A204.1 (cell line): ENCODE data around the gene CYP4F3.
"Not testable (repeated sequence)": the region's sequence is repeated elsewhere in the genome, so short reads cannot be mapped to it uniquely, and the experiment has no call there.

Experiments used
- FAIRE-seq: peaks from 2 replicates; lab custom pipeline; 2012; peaks lifted over from hg19 to GRCh38; lab: Jason Lieb, UNC

The CYP4F3 gene

DNA sequence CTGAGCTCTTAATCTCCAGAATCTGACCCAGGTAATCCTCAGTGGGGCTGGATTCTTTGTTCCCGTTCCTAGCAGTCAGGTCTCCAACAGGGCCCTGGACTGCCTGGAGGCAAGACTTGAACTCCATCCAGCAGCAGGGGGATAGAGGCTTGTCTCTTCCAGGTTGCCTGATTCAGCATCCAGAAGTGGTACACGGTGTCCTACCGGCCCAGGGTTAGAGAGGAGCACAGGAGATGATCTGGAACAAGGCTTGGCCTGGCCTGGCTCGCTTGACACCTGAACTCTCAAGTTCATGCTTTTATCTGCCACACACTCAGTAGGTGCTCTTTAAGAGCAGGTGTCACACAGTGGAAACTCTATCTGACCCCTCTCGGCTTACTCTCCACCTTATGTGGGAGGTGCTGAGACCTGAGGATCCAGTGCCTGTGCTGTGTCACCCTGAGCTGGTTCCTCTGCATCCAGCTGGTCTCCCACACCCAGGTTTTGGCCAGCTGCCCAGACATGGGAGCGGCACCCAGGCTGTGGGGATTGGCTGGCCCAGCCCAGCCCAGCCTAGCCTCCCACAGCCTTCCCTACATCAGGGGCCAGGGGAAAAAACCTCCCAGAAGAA lies at the start of gene CYP4F3:
Gene CYP4F3 (plus strand): TSS at position 604 of the 610 bp plus-strand sequence. CDS start 519 bp downstream, outside the sequence.
- no peak for FAIRE-seq

GRCh38 chr19:15591796-15592195 lies 48.9 kb upstream of the CYP4F3 start:
- no peak for FAIRE-seq

DNA sequence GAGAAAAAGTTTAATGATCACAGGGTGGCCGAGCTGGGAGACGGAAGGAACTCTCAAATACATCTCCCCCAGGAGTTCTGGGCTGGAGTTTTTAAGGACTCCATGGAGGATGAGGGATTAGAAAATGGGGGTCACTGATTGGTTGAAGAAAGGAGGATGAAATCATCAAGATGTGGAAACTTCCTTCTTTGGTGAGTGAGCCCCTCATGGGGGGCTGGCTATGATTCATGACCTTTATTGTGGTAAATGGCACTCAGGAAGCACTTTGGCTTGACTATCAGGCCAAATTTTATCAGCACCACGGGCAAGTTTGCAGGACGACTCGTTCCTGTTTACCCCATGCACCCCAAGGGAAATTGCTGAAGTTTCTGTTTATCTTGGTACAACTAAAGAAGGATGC lies 48.2 kb upstream of the CYP4F3 start:
- FAIRE-seq: not testable (repeated sequence)

DNA sequence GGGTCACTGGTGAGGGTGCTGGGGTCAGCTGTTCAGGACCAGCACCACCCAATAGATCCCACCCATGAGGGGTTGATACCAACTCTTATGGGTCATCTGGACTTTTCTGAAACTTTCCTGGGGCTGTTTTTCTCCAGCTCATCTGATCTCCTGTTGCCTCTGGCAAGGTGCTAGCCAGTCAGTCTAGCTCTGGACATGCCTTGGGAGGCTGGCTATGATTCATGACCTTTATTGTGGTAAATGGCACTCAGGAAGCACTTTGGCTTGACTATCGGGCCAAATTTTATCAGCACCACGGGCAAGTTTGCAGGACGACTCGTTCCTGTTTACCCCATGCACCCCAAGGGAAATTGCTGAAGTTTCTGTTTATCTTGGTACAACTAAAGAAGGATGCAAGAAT lies 46.9 kb upstream of the CYP4F3 start:
- FAIRE-seq: not testable (repeated sequence)

GRCh38 chr19:15595069-15595468 lies 45.6 kb upstream of the CYP4F3 start:
- no peak for FAIRE-seq

DNA sequence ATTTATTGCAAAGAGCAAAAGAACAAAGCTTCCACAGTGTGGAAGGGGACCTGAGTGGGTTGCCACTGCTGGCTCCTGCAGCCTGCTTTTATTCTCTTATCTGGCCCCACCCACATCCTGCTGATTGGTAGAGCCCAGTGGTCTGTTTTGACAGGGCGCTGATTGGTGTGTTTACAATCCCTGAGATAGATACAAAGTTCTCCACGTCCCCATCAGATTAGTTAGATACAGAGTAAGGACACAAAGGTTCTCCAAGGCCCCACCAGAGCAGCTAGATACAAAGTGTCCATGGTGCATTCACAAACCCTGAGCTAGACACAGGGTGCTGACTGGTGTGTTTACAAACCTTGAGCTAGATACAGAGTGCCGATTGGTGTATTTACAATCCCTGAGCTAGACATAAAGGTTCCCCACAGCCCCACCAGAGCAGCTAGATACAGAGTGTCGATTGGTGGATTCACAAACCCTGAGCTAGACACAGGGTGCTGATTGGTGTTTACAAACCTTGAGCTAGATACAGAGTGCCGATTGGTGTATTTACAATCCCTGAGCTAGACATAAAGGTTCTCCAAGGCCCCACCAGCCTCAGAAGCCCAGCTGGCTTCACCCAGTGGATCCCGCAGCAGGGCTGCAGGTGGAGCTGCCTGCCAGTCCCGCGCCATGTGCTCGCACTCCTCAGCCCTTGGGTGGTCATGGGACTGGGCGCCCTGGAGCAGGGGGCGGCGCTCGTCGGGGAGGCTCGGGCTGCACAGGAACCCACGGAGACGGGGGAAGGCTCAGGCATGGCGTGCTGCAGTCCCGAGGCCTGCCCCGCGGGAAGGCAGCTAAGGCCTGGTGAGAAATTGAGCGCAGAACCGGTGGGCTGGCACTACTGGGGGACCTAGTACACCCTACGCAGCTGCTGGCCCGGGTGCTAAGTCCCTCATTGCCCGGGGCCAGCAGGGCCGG lies 32.4 kb upstream of the CYP4F3 start:
- not testable (repeated sequence) for FAIRE-seq

- FAIRE-seq: no peak
These were observed 31.4 kb upstream of the CYP4F3 start for GRCh38 chr19:15609261-15609660.

- FAIRE-seq: no peak
These were observed 28.4 kb upstream of the CYP4F3 start for GRCh38 chr19:15612342-15612741.

DNA sequence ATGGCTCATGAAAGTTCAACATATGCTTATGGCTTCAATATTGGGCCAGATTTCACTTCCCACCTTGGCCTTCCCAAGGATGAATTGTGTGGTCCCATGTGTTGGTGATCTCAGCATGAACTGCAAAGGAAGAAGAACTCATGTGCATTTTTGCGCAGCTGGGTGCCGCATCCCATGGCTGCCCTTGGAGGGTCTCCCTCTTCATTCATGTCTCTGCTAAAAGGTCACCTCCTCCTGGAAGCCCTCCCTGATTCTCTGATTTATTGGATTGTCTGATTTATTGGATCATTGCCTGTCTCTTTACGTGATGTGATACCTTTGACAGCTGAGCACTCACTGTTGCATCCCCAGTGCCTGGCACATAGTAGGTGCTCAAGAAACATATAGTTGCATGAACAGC lies 27.4 kb upstream of the CYP4F3 start:
- no peak for FAIRE-seq

DNA sequence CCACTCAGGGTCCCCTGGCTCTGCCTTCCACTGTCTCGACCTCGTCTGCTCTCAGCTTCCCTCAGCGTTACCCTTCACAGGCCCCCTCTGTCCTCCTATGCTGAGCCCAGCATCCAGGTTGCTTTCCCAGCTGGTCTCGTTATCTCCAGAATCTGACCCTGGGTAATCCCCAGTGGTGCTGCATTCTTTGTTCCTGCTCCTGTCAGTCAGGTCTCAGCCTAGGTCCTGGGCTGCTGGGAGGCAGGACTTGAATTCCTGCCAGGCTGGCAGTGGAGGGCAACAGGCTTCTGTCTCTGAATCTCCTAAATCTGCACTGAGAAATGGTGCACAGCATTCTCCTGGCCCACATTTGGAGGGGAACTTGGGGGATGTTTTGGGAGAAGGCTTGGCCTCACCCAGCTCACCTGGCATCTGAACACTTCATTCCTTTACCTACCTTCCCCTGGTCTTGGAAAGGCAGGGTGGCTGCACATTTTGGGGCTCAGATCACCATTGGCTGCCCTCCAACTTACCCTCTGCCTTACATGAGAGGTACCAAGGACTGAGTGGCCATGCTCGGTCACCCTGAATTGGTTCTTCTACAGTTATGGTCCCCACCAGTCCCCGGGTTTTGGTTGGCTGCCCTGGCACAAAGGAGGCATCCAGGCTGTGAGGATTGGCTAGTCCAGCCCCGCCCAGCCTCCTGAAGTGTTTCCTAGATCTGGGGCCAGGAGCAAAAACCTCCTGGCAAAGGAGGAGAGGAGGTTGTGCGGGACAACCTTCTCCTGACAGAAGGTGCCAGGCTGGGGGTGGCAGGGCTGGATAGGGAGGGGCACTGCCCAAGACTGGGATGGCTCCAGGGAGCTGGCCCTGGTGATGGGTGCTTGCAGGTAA lies 26.0 kb upstream of the CYP4F3 start, which contains the start of gene CYP4F8:
Gene CYP4F8 (plus strand): TSS at position 712 of the 873 bp plus-strand sequence. CDS start 399 bp downstream, outside the sequence.
- no peak for FAIRE-seq

- no peak for FAIRE-seq
These were observed 25.2 kb upstream of the CYP4F3 start for GRCh38 chr19:15615526-15615925.

- FAIRE-seq: no peak
These were observed 24.5 kb upstream of the CYP4F3 start for GRCh38 chr19:15616183-15616582.

GRCh38 chr19:15616627-15617270 lies 23.9 kb upstream of the CYP4F3 start:
- no peak for FAIRE-seq

GRCh38 chr19:15618321-15618720 lies 22.4 kb upstream of the CYP4F3 start:
- no peak for FAIRE-seq

- FAIRE-seq: no peak
These were observed 18.9 kb upstream of the CYP4F3 start for GRCh38 chr19:15621801-15622200.

DNA sequence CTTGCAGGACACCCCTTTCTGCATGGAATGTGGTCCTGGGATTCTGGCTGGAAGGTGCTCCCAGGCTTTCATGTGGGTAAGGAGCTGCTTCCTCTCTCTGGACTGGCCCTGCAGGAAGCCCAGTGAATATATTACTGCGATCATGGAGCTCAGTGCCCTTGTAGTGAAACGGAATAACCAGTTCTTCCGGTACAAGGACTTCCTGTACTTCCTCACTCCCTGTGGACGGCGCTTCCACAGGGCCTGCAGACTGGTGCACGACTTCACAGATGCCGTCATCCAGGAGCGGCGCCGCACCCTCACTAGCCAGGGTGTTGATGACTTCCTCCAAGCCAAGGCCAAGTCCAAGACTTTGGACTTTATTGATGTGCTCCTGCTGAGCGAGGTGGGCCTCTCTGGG lies 17.7 kb upstream of the CYP4F3 start:
- no peak for FAIRE-seq

GRCh38 chr19:15623711-15624318 lies 16.9 kb upstream of the CYP4F3 start:
- no peak for FAIRE-seq

- FAIRE-seq: no peak
These were observed 12.3 kb upstream of the CYP4F3 start for GRCh38 chr19:15628236-15629002.

- FAIRE-seq: no peak
These were observed 11.5 kb upstream of the CYP4F3 start for GRCh38 chr19:15629003-15629880.

DNA sequence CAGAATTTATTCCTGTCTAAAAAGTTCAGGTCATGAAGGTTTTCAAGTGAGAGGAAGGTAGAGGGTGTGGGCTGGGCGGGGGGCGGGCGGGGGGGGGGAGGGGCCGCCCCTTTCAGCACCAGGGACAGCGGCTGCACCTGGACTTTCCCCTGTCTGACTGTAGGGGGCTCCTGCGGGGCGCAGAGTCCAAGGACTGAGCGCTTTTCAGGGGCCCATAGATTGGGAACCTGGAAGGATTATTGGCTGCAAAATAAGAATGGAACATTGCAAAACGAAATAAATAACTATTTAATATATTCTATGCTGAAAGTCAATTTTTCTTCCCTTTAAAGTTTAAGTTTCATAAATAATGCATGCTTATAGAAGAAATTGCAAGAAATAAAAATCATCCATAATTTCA lies 8.9 kb upstream of the CYP4F3 start:
- FAIRE-seq: no peak
